GM12865 (cell line): Measurements from ENCODE around the gene MTG2.

ENCODE experiments used
- DNase-seq: peaks from one replicate; pipeline ENCODE4 v3.0.0; 2010; ENCODE audit warnings: low read depth
- H3K4me3 ChIP-seq: 2 replicates; pipeline ENCODE4 v1.5.1; 2011; ENCODE audit warnings: mild to moderate bottlenecking, low read depth, low read length, control low read depth
- TF ChIP-seq, protein P1 (sequence below): IDR thresholded peaks from 2 replicates; pipeline ENCODE4 v1.5.1; 2011; ENCODE audit warnings: low read length, control low read depth, low read depth, inconsistent platforms; ENCODE audit not compliant: insufficient read depth; ENCODE audit errors: missing control alignments

MTG2 gene

GRCh38 chr20:62174021-62174804 lies 8.6 kb upstream of the MTG2 start:
- no peak overlapping the region for H3K4me3 ChIP-seq
- DNase-seq: no peak
- TF ChIP-seq, protein P1, sequence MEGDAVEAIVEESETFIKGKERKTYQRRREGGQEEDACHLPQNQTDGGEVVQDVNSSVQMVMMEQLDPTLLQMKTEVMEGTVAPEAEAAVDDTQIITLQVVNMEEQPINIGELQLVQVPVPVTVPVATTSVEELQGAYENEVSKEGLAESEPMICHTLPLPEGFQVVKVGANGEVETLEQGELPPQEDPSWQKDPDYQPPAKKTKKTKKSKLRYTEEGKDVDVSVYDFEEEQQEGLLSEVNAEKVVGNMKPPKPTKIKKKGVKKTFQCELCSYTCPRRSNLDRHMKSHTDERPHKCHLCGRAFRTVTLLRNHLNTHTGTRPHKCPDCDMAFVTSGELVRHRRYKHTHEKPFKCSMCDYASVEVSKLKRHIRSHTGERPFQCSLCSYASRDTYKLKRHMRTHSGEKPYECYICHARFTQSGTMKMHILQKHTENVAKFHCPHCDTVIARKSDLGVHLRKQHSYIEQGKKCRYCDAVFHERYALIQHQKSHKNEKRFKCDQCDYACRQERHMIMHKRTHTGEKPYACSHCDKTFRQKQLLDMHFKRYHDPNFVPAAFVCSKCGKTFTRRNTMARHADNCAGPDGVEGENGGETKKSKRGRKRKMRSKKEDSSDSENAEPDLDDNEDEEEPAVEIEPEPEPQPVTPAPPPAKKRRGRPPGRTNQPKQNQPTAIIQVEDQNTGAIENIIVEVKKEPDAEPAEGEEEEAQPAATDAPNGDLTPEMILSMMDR: no peak

DNA sequence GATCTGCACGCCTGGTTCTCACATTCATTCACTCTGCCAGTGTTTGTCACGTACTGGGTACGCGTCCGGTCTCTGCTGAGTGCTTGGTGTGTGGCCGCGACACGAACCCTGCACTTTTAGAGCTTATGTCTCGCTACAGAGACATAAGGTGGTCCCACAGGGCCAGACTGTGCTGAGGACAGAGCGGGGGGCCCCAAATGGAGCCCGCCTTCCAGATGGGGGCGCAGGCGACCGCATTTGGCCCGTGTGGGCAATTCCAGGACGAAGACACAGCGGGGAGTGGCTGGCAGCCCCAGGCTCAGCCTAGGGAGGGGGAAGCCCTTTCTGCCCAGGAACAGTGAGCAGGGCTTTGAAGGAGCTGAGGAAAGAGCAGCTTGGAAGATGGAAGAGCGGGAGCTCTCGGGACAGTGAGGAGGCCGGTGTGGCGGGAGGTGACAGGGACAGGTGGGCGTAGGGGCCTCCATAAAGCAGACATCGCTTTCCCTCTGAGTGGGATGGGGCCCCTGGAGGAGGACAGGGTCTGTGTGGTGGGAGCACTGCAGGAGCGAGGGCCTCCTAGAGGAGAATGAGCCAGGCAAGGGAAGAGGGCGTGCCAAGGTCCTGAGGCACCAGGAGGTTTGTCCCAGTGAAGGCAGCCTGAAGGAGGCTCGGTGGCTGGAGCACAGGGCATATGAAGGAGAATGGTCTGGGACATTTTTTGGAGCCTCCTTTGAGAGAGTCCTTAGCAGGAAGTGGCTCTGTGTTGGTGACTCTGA lies 7.8 kb upstream of the MTG2 start:
- TF ChIP-seq, protein P1: no peak
- DNase-seq: no peak
- H3K4me3 ChIP-seq: no peak overlapping the region

DNA sequence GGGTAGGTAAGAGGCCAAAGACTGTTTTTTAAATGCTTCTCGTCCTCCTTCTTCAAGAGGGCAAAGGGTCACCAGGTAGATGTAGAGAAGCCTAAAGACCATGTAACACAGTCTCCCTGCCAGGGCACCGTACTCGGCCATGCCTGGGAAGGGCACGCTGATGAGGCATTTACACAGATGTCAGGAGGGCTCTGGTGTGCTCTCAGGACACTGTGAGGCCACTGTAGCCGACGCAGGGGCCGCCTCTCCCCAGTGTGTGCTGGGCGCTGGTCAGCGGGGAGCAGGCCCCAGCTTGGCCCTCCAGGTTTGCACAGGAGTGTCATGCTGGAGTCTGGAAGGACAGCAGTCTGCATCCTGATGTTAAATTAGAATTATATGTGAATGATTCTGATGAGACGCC lies 7.1 kb upstream of the MTG2 start:
- TF ChIP-seq, protein P1: no peak
- no peak for DNase-seq
- no peak overlapping the region for H3K4me3 ChIP-seq

- TF ChIP-seq, protein P1: no peak
- no peak overlapping the region for H3K4me3 ChIP-seq
- no peak for DNase-seq
Measured at GRCh38 chr20:62176866-62177265, 6.0 kb upstream of the MTG2 start.

GRCh38 chr20:62177307-62177706 lies 5.5 kb upstream of the MTG2 start:
- no peak overlapping the region for H3K4me3 ChIP-seq
- TF ChIP-seq, protein P1: no peak
- DNase-seq: no peak

GRCh38 chr20:62178316-62179161 lies 4.3 kb upstream of the MTG2 start:
- TF ChIP-seq, protein P1: no peak
- DNase-seq: no peak

More at GRCh38 chr20:62178316-62179161, 4.3 kb upstream of the MTG2 start:
- H3K4me3 ChIP-seq: no peak overlapping the region
